Measurements from ENCODE around the gene GNAS.

The GNAS gene

GRCh38 chr20:58888521-58889333, 36.2 kb downstream of the GNAS start:
- DNase-seq (ENCODE audit: insufficient read length, low spot score), result peak; percentile 56
- TF ChIP-seq POLR2A (IDR thresholded peaks at IDR 0.05; ENCODE audit: low read depth, low read length), result peak; percentile 97
- no peak for FAIRE-seq

DNA sequence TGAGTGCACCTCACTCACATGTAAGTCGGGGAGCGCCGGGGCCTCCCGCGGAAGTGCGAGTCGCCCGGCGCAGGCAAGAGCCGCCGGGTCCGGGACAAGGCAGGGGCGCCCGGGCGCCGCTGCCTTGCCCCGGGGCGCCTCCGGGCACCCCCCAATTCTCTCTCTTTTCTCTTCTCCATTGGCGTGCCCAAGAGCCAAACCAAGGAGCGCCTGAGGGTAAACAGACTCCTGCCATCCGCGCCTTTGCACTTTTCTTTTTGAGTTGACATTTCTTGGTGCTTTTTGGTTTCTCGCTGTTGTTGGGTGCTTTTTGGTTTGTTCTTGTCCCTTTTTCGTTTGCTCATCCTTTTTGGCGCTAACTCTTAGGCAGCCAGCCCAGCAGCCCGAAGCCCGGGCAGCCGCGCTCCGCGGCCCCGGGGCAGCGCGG, 36.8 kb downstream of the GNAS start:
- TF ChIP-seq POLR2A (IDR thresholded peaks at IDR 0.05; ENCODE audit: low read depth, low read length), result no peak
- no peak for FAIRE-seq
- DNase-seq (ENCODE audit: insufficient read length, low spot score), result no peak

DNA sequence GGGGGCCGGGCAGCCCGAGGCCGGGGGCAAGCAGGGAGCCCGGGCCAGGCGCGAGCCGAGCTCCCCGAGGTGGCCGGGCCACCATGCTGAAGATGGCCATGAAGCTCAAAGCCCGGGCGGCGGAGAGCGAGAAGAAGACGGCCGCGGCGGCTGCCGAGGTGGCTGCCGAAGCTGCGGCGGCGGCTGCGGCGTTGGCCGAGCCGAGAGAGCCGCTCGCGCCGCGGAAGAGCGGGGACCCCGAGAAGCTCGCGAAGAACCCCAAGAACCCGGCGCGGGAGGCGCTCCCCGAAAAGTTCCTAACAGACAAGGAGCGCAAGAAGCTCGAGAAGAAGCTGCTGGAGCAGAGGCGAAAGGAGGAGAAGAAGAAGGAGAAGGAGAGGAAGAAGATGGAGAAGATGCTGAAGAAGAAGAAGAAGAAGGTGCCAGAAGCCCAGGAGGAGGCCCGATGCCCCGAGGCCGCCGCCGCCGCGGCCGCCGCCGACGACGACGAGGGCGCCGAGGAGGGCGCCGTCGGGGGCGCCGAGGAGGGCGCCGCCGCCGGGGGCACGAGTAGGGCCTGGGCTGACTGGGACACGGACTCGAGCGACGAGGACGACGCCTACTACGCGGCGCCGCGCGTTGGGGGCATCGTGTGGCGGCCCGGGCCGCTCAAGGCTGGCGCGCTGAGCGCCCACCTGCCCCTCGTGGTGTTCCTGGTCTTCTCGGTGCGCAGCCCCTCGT, 37.4 kb downstream of the GNAS start:
- DNase-seq (ENCODE audit: insufficient read length, low spot score), result no peak

GRCh38 chr20:58890518-58891085, 38.1 kb downstream of the GNAS start:
- FAIRE-seq (no peak), DNase-seq (ENCODE audit: insufficient read length, low spot score) (peak; percentile 49)
- no peak for TF ChIP-seq POLR2A (IDR thresholded peaks at IDR 0.05; ENCODE audit: low read depth, low read length)

More for the DNA sequence above, 37.4 kb downstream of the GNAS start:
- no peak for FAIRE-seq
- no peak for TF ChIP-seq POLR2A (IDR thresholded peaks at IDR 0.05; ENCODE audit: low read depth, low read length)

GRCh38 chr20:58891086-58891717, 38.7 kb downstream of the GNAS start:
- peak; percentile 76 for TF ChIP-seq POLR2A (IDR thresholded peaks at IDR 0.05; ENCODE audit: low read depth, low read length)

DNA sequence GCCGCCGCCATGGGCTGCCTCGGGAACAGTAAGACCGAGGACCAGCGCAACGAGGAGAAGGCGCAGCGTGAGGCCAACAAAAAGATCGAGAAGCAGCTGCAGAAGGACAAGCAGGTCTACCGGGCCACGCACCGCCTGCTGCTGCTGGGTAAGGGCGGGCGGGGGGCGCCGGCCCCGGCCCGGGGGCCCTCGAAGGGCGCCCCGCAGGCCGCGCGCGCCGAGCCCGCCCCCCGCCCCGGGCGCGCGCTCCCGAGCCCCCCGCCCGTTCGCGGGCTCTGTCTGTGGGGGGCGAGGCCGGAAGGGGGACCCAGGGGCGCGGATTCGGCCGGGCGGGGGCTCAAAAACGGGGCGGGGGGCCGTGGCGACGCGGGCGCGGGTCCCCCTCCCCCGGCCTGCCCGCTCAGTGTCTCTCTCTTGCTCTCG, 39.2 kb downstream of the GNAS start:
- no peak for TF ChIP-seq POLR2A (IDR thresholded peaks at IDR 0.05; ENCODE audit: low read depth, low read length)
- FAIRE-seq, result no peak
- peak; percentile 61 for DNase-seq (ENCODE audit: insufficient read length, low spot score)

More at GRCh38 chr20:58891086-58891717, 38.7 kb downstream of the GNAS start:
- peak; percentile 56 for DNase-seq (ENCODE audit: insufficient read length, low spot score)
- no peak for FAIRE-seq

- no peak for FAIRE-seq
- peak; percentile 67 for DNase-seq (ENCODE audit: insufficient read length, low spot score)
- peak; percentile 20; the same call in 1 of the 2 replicates for TF ChIP-seq POLR2A (IDR thresholded peaks at IDR 0.05; ENCODE audit: low read depth, low read length)
Measured at GRCh38 chr20:58892141-58892931, 39.8 kb downstream of the GNAS start.

DNA sequence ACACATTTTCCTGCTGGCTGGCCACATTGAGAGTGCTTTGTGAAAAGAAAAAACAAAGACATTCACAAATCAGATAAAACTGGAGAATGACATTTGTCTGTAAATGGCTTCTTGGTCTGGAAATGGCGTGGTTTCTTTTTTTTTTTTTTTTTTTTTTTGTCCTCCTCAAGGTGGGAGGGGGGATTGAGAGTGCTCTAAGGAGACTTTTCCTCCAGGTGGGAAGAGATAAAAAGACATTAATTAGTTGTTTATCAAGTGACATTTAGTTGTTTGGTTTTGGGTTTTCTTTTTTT, 40.4 kb downstream of the GNAS start:
- FAIRE-seq, result no peak
- TF ChIP-seq POLR2A (IDR thresholded peaks at IDR 0.05; ENCODE audit: low read depth, low read length), result no peak
- DNase-seq (ENCODE audit: insufficient read length, low spot score), result no peak

DNA sequence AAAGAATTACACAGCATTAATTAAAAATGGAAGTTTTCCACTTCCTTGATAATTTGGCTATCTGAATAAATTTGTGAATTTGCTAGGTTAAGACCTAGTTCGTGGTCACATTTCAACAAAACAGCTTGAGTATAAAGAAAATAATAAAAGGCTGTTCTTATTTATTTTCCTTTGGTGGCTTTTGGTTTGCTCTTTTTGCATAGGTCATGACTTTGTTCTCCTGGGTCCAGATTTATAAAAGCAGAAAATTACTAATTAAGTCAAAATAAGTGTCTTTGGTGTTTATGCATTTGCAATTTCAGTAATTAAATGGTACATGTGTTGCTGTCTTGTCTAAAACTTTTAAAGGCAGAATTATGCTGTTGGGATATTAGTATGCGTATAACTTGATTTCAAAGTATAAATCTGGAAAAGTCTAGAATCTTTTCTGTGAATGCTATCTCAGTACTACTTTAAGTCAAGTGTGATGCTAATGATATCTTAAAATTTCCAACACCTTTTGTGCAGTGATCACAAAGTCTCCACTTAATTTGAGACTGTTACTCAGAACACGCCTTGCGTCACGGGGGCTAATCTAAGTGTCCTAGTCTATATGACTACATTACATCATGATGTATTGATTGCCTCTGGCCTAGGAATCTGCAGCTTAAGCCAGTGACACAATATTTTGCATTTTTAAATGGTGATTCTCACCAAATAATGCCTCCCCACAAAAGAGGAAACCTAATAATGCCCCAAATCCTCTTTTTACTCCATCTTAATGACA, 41.0 kb downstream of the GNAS start:
- DNase-seq (ENCODE audit: insufficient read length, low spot score), result no peak
- TF ChIP-seq POLR2A (IDR thresholded peaks at IDR 0.05; ENCODE audit: low read depth, low read length), result no peak
- FAIRE-seq, result peak; percentile 60

- no peak for DNase-seq (ENCODE audit: insufficient read length, low spot score)
- no peak for TF ChIP-seq POLR2A (IDR thresholded peaks at IDR 0.05; ENCODE audit: low read depth, low read length)
- FAIRE-seq, result no peak
Measured at GRCh38 chr20:58894652-58895447, 42.3 kb downstream of the GNAS start.

- no peak for FAIRE-seq
- no peak for DNase-seq (ENCODE audit: insufficient read length, low spot score)
- no peak for TF ChIP-seq POLR2A (IDR thresholded peaks at IDR 0.05; ENCODE audit: low read depth, low read length)
Measured at GRCh38 chr20:58895448-58896180, 43.1 kb downstream of the GNAS start.
